ENCODE measurements around the gene LUZP1. TPM values are rescaled to one million over a fixed set of nuclear protein-coding genes. Genes with fewer than 3 reads are reported as not detected.

LUZP1 gene
- total and polyA plus RNA-seq, 8 donors: 22.9 to 32.5 (median 29.8) TPM

- Histone ChIP-seq H3K36me3 (no peaks in the 10 kb centered on the region), H3K4me1 (peaks cover 4 to 14% of the 10 kb centered on the region in 2 donors), H3K9me3 (no peaks in the 10 kb centered on the region), H3K27me3 (peaks cover 26 to 84% of the 10 kb centered on the region in 2 donors), H3K27ac (no peak overlapping the region), H3K4me3 (no peak overlapping the region)
- intact Hi-C loops (cut with DNase I): no loop called here
- no peak for ATAC-seq
- TF ChIP-seq CTCF (IDR thresholded peaks at IDR 0.05): no peak
- DNase-seq: no peak
Observed at GRCh38 chr1:23215751-23216449, 47.2 kb upstream of the LUZP1 start.

GRCh38 chr1:23215291-23215690 lies 46.6 kb upstream of the LUZP1 start:
- Histone ChIP-seq H3K36me3 (no peaks in the 10 kb centered on the region), H3K4me3 (no peak overlapping the region), H3K27me3 (peaks cover 26 to 87% of the 10 kb centered on the region in 2 donors), H3K4me1 (peaks cover 4 to 14% of the 10 kb centered on the region in 2 donors), H3K27ac (no peak overlapping the region), H3K9me3 (no peaks in the 10 kb centered on the region)
- DNase-seq (no peak), ATAC-seq (no peak)
- no peak for TF ChIP-seq CTCF (IDR thresholded peaks at IDR 0.05)
- intact Hi-C loops (cut with DNase I): no loop called here

GRCh38 chr1:23214640-23215039 lies 46.0 kb upstream of the LUZP1 start:
- H3K4me1 ChIP-seq: peaks cover 4 to 14% of the 10 kb centered on the region in 2 donors
- ATAC-seq (no peak), DNase-seq (no peak)
- H3K27ac ChIP-seq: no peak overlapping the region
- no peaks in the 10 kb centered on the region for H3K9me3 ChIP-seq
- intact Hi-C loops (cut with DNase I): no loop called here
- H3K4me3 ChIP-seq: no peak overlapping the region
- TF ChIP-seq CTCF (IDR thresholded peaks at IDR 0.05): no peak
- H3K36me3 ChIP-seq: no peaks in the 10 kb centered on the region
- peaks cover 26 to 87% of the 10 kb centered on the region in 2 donors for H3K27me3 ChIP-seq

GRCh38 chr1:23211955-23212354 lies 43.3 kb upstream of the LUZP1 start:
- Histone ChIP-seq H3K9me3 (no peaks in the 10 kb centered on the region), H3K4me1 (peaks cover 2 to 6% of the 10 kb centered on the region in 2 donors), H3K4me3 (no peak overlapping the region), H3K27me3 (peaks cover 16 to 60% of the 10 kb centered on the region in 2 donors), H3K36me3 (no peaks in the 10 kb centered on the region), H3K27ac (no peak overlapping the region)
- no peak for TF ChIP-seq CTCF (IDR thresholded peaks at IDR 0.05)
- no peak for DNase-seq
- no peak for ATAC-seq
- intact Hi-C loops (cut with DNase I): no loop called here

GRCh38 chr1:23210963-23211362 lies 42.3 kb upstream of the LUZP1 start:
- H3K27ac ChIP-seq: no peak overlapping the region
- DNase-seq (no peak), ATAC-seq (no peak)
- no peak overlapping the region for H3K4me3 ChIP-seq
- H3K27me3 ChIP-seq: peaks cover 6 to 50% of the 10 kb centered on the region in 2 donors
- no peaks in the 10 kb centered on the region for H3K9me3 ChIP-seq
- H3K4me1 ChIP-seq: no peaks in the 10 kb centered on the region
- H3K36me3 ChIP-seq: no peaks in the 10 kb centered on the region
- intact Hi-C loops (cut with DNase I): no loop called here
- no peak for TF ChIP-seq CTCF (IDR thresholded peaks at IDR 0.05)

Measured in left lung (tissue), 10 donors.